Measurements from ENCODE around the gene C20orf173.

C20orf173 gene

DNA sequence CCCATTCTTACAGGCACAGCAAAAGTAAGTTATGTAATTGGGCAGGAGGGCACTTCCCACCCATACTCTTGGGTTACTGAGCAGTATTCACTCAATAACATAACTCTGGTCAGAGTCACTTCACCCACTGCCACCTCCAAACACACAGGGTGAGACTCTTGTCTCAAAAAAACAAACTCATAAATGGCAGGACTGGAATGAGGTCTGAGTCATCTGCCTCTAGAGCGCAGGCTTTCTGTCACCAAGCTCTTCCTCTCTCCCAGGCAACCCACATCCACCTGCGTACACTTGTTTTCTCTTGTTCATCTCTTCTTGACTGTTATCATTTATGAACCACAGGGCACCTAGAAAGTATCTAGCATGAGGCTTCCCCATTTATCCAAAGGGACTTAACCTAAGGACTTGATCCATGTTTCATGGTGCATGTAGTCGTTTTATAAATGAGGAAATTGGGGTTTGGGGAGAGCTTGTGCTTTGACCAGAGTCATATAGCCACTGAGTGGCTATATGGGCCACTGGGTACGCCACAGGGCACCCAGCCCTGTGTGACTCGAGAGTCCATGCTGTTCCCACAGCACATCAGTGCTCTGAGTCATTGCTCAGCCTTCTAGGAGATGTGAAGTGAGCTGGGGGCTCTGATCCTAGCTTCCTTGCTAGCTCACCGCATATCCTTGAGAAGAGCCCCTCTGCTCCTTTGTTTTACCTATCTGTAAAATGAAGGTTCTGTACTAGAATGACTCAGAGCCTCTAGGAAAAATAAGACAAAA lies 22.4 kb downstream of the C20orf173 start:
- peak; percentile 47 for DNase-seq (ENCODE audit: low spot score)

- peak; percentile 27 for DNase-seq (ENCODE audit: low spot score)
These were observed 23.3 kb downstream of the C20orf173 start for GRCh38 chr20:35506179-35506578.

GRCh38 chr20:35504751-35505150 lies 24.7 kb downstream of the C20orf173 start:
- no peak for DNase-seq (ENCODE audit: low spot score)

GRCh38 chr20:35503841-35504561 lies 25.5 kb downstream of the C20orf173 start:
- DNase-seq (ENCODE audit: low spot score) = no peak

- no peak for DNase-seq (ENCODE audit: low spot score)
These were observed 26.2 kb downstream of the C20orf173 start for GRCh38 chr20:35503281-35503680.

GRCh38 chr20:35502352-35502751 lies 27.1 kb downstream of the C20orf173 start:
- no peak for DNase-seq (ENCODE audit: low spot score)

DNA sequence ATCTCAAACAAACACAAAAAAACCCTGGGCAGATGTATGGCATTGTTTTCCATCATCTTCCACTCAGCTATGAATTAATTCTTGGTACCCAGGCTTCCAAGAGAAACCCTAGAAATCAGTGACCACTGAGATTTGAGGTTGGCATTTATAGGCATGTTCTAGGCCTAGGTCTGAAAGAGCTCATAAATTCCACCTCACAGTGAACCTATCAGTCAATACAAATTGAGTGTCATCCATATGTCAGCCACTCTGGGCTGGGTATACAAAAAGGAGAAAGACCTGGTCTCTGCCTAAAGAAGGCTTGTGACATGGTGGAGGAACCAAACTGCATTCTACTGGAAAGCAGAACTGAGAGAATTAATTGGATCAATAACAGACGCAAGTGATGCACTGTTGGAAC lies 30.2 kb downstream of the C20orf173 start:
- DNase-seq (ENCODE audit: low spot score) = no peak

DNA sequence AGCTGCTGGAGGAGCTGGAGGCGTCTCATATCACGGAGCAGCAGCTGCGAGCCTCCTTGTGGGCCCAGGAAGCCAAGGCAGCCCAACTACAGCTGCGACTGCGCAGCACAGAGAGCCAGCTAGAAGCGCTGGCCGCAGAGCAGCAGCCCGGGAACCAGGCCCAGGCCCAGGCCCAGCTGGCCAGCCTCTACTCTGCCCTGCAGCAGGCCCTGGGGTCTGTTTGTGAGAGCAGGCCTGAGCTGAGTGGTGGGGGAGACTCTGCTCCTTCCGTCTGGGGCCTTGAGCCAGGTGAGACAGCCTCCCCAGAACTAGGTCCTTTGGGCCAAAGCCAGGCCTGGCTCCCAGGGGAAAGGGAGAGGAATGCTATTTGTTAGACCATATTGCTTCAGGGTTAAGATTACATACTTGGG lies 31.7 kb downstream of the C20orf173 start:
- DNase-seq (ENCODE audit: low spot score) = no peak

- no peak for DNase-seq (ENCODE audit: low spot score)
These were observed 32.1 kb downstream of the C20orf173 start for GRCh38 chr20:35497320-35497719.

- no peak for DNase-seq (ENCODE audit: low spot score)
These were observed 33.0 kb downstream of the C20orf173 start for GRCh38 chr20:35496481-35496880.

GRCh38 chr20:35492352-35492751 lies 37.1 kb downstream of the C20orf173 start:
- DNase-seq (ENCODE audit: low spot score) = no peak

GRCh38 chr20:35491823-35492222 lies 37.6 kb downstream of the C20orf173 start:
- peak; percentile 48 for DNase-seq (ENCODE audit: low spot score)

- no peak for DNase-seq (ENCODE audit: low spot score)
These were observed 38.7 kb downstream of the C20orf173 start for GRCh38 chr20:35490736-35491181.

DNA sequence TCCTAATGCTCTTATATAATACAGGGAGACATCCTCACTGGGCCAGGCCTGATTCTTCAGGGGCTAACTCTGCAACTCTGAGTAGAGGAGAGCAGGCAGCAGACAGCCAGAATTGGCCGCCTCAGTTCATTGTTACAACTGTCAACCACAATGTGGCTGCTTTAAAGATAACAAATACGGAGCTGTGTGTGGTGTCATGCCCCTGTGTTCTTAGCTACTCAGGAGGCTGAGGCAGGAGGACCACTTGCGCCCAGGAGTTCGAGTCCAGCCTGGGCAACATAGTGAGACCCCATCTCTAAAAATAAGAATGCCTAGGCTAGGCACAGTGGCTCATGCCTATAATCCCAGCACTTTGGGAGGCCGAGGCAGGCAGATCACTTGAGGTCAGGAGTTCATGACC lies 39.7 kb downstream of the C20orf173 start:
- no peak for DNase-seq (ENCODE audit: low spot score)

GRCh38 chr20:35487479-35487878 lies 42.0 kb downstream of the C20orf173 start:
- DNase-seq (ENCODE audit: low spot score) = no peak

DNA sequence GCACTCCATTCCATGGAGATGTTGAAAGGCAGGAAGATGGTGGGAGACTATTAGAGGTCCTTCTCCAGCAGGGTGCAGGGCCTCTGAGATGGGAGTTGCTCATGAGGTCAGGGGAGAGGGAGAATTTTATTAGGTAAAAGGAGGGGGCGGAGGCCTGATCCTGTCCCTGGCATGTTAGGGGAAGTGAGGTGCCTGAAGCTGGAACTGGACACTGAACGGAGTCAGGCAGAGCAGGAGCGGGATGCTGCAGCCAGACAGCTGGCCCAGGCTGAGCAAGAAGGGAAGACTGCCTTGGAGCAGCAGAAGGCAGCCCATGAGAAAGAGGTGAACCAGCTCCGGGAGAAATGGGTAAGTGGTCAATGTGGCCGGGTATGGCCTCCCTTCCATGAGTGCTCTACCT lies 49.7 kb downstream of the C20orf173 start:
- DNase-seq (ENCODE audit: low spot score) = no peak

- peak; percentile 7 for DNase-seq (ENCODE audit: low spot score)
These were observed 50.5 kb downstream of the C20orf173 start for GRCh38 chr20:35478804-35479472.

All from kidney tubule cell (primary cell).